Hepatocyte (in vitro differentiated cells): Measurements from ENCODE around the gene TCF7L1.

Experiments used
- EZH2 ChIP-seq: fragments of 200-600 bp; sonication (generic); IDR thresholded peaks from 2 replicates; pipeline ENCODE4 v1.6.1; 2016; ENCODE audit warnings: antibody characterized with exemption, mild to moderate bottlenecking, borderline replicate concordance
- TF ChIP-seq, protein P1 (sequence below): fragments of 200-600 bp; sonication (generic); IDR thresholded peaks from 2 replicates; pipeline ENCODE4 v1.5.1; 2016; ENCODE audit warnings: antibody characterized with exemption, mild to moderate bottlenecking; ENCODE audit not compliant: poor library complexity

DNA sequence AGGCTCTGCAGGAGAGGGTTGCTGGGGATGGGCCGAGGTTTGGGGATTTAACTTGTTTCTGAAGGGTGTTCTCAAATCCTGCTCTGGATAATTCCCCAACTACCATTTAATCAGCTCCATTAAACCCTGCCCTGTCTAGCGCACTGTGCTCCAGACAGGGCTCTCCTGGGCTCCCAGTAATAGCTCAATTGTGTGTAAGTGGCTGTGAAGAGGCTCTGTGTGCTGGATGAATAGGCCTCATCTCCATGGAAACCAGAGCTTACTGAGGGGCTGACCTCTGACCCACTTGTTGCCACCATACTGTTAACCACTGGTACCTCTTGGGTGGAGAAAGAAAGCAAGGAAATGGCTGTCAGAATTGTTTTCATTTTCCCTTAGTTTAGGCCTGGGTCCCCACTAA, 101.7 kb downstream of the TCF7L1 start:
- TF ChIP-seq, protein P1, sequence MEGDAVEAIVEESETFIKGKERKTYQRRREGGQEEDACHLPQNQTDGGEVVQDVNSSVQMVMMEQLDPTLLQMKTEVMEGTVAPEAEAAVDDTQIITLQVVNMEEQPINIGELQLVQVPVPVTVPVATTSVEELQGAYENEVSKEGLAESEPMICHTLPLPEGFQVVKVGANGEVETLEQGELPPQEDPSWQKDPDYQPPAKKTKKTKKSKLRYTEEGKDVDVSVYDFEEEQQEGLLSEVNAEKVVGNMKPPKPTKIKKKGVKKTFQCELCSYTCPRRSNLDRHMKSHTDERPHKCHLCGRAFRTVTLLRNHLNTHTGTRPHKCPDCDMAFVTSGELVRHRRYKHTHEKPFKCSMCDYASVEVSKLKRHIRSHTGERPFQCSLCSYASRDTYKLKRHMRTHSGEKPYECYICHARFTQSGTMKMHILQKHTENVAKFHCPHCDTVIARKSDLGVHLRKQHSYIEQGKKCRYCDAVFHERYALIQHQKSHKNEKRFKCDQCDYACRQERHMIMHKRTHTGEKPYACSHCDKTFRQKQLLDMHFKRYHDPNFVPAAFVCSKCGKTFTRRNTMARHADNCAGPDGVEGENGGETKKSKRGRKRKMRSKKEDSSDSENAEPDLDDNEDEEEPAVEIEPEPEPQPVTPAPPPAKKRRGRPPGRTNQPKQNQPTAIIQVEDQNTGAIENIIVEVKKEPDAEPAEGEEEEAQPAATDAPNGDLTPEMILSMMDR: no peak
- TF ChIP-seq EZH2: no peak
